OCI-M2 (cell line): ENCODE measurements around the gene KRT75.

Source experiments
- DNase-seq: peaks from one replicate; lab custom pipeline; 2025; ENCODE audit not compliant: unreplicated experiment; lab: John Stamatoyannopoulos, UW

The KRT75 gene

DNA sequence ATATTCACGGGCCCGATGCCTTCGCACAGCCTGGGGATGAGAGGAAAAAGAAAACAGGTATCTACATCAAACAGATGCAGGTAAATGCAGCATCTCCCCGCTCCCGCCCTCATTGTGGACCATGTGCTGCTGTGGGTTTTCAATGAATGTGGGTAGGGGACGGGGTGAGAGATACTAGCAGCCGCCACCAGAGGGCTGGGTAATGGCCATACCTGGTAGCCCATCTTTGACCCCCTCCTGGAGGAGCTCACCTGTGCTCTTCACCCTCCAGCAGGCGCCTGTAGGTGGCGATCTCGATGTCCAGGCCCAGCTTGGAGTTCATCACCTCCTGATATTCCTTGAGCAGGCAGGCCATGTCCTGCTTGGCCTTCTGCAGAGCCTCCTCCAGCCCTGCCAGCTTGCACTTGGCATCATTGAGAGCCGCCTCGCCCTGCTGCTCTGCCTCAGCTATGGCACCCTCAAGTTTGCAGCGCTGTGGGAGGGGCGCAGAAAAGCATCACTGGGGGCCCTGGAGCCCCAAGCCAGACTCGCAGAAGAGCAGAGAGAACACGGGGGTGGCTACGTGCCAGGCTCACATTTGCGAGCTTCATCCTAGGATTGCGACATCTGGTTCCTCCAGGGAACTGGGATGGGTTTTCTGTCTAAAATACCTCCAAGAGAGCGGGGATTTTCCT, 38.3 kb downstream of the KRT75 start:
- DNase-seq, result no peak

DNA sequence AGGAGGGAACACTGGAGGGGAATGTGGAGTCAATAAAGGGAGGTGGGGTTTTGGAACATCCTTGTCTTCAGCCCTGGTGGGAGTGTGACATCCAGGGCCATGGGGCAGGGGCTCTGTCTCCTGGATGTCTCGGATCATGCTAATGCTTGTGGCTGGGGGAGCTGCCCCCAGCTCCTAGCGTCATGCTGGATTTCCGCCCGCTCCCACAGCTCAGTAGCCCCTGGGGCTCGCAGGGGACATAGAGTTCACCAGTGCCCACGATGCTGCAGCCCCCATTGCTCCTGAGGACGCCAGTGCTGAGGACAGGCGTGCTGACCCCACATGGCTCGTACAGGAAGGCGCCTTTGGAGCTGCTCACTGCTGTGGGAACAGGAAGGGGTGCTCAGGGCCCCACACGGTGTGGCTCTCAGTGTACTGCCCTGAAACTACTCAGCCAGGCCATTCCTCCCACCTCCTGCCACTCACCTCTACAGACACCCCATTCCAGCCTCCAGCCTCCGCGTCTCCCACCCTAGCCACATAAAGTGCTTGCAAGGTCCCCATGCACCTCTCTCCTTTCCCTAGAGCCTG, 39.2 kb downstream of the KRT75 start:
- no peak for DNase-seq

DNA sequence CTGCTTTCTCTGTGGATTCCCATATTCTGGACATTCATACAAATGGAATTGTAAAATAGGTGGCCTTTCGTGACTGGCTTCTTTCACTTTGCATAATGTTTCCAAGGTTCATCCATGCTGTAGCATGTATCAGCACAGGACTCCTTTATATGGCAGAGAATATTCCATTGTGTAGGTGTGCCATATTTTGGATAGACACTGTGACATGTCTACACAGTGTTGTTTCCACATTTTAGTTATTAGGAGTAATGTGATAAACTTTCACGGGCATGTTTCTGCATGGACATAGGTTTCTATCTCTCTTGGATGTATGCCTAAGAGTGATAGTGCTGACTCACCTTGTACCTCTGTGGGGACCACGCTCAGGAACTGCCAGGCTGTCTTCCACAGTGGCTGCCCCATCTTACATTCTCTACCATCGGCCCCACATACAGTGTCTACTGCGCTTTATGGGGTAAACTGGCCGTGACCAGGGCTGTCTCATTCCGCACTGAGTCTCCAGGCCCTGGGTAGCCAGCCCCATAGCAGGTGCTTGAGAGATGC, 41.6 kb downstream of the KRT75 start:
- no peak for DNase-seq

DNA sequence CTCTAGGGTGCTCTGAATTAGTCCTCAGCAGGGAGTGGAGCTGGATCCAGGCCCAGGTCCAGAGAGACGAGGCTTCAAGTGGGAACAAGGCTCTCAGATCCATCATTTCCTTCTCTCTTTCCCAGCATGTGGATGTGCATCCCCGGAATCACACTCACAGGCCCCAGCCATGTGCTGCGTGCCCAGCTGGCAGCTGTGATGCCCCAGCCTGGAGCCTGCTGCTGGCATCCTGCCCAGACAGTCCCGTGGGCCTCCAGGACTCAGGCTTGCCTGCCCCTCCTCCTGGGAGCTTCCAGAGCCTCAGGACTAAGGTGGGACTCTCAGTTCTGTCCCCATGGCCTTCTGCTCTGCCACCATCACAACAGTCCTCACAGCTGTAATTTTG, 42.6 kb downstream of the KRT75 start:
- DNase-seq, result no peak

DNA sequence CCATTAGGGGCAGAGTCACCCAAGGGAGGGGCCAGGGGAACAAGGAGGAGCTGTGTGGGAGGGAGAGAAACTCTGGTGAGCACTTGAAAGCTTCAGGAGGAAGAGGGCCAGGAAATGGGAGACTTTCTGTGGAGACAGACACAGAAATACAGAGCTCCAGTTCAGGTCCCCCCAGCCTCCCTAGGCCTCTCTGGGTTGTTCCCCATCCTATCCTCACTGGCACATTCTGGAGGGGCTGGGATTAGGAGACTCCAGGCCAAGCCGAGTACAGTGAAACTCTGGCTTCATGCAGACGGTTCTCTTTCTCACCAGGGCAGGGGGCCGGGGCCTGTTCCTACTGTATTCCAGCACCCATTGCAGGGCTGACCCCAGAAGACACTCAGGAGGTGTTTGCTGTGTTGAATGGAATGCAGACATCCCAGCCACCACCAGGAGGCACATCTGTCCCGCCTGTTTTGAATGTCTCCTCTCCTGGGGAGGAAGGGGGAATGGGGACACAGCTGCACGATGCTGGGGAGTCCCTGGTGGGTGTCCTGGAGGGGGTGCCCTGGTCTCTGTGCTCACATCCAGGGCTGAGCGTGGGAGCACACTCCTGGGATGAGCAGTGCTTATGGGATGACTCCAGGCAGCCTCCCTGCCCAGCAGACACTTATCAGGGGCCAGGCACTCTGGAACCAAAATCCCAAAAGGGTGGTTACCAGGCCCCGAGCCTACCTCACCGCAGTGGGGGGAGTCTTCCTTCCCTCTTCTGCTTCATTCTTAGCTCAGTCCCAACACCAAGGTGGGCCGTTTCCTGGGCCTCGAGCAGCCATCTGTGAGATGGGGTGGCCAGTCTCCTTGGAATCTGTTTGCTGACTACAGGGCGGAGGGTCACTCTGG, 43.2 kb downstream of the KRT75 start:
- DNase-seq, result no peak

DNA sequence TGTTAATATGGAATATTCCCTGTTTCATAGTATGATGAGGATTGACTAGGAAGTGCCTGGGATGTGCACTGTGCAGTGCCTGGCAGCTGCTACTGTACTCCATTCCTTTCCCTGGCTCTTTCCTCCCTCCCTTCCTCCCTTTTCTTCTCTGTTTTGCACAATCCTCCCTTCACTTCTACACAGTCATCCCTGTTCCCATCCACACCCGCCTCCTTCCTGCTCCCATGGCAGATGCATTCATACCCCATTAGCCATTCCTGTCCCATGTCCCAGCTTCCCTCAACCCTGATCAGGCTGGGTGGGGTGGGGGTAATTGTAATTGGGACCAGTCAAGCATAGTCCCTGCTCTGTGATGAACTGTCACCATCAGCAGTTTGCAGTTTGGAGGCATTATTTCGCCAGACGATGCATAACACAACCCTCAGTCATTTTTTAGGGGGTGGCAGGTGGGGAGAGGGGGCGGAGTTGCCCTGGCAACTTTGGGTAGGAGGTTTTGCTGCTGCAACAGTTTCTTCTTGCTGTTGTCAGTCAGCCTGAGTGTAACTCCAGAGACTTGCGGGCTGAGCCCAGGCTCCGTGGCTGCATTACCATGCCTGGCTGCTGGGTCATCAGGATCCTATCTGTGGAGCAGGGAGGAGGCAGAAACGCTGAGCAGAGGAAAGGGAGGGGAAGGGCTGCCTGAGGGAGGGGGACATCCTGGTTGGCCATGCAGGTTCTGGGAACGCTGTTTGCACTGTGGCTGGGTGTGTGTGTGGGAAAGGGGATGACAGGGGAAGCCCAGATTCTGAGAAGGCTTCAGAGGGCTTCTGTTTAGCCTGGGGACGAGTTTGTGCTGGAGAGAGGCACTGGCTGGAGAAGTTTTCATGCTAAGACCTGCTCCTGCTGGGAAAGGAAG, 44.6 kb downstream of the KRT75 start:
- no peak for DNase-seq

DNA sequence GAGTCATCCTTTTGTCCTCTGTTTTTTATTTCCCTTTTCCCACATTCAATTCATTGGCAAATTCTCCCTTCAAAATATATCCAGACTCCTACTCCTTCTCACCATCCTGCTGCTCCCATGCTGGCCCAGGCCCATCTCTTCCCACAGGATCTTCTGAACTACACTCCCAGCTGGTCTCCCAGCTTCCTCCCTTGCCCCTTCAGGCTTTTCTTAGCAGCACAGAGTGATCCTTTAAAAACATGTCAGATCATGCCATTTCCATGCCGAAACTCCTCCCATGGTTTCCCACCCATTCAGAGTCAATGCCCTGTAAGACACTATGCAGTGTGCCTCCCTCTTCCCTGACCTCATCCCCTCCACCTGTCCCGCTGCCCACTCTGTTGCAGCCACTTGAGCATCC, 46.3 kb downstream of the KRT75 start:
- no peak for DNase-seq

DNA sequence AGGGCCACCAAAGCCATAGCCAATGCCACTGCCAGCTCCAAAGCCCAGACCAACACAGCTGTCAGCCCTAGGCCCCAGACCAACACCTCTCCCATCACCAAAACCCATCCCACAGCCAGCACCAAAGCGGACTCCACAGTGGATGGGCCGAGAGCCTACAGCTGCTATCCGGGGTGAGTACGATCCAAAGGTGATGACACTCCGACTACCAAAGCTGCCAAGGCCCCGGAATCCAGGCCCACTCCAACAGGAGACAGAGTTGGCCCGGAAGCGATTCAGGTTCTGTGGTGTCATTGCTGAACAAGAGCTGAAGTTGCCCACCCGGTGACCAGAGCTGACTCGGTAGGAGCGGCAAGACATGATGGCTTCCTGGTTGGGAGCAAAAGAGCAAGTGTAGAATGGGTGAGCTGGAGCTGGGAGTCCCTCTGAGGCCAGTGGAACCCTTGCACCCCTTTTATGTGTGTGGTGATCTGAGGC, 48.9 kb downstream of the KRT75 start, which contains the start of gene KRT84:
KRT84 (minus strand) TSS at position 427 of the 477 bp plus-strand sequence; CDS start at position 360, 67 bp downstream.
- DNase-seq, result no peak

DNA sequence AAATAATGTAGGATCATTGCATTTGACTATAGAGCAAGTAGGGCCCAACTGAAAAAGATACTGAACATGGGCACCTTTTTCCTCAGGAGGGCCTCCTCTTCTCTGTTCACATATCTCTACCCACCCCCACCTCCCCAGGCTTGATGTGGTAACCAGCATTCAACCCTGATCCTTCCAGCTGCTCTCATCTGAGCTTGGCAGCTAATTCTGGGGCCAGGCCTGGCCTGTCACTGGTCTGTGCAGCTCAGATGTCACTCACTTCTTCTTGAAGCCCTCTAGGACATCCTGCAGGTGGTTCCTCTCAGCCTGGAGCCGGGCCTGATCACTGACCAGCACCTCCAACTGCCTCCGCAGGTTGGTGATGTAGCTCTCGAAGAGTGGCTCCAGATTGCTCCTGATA, 50.8 kb downstream of the KRT75 start:
- no peak for DNase-seq

DNA sequence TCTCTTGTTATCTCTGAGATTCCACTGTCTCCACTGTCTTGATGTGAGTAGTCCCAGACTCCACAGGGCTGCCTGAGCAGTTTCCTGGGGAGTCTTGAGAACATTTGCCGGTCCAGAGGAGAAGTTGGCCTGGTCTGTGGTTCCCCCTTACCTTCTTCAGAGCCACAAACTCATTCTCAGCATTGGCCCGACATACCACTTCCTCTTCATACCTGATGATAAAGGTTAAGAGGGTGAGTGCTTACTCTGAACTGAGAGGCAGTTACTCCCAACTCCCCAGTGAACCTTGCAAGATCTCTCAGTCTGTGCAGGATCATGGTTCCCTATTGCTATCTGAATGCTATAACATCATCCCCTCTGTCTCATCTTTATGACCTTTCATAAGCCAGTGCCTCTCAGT, 51.3 kb downstream of the KRT75 start:
- DNase-seq, result no peak

DNA sequence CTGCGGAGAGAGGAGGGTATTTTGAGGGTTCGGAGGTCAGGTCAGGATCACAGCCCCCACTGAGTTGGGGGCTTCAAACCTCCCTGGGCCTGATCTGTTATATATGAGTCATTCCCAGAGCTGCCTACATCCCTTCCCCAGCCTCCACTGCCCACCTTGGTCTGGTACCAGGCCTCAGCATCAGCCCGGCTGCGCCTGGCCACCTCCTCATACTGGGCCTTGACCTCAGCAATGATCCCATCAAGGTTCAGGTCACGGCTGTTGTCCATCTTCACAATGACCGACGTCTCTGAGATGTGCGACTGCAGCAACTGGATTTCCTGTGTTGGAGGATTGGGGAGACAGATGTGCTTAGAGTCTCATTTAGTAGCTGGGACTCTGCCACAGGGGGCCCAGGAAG, 53.0 kb downstream of the KRT75 start:
- no peak for DNase-seq

DNA sequence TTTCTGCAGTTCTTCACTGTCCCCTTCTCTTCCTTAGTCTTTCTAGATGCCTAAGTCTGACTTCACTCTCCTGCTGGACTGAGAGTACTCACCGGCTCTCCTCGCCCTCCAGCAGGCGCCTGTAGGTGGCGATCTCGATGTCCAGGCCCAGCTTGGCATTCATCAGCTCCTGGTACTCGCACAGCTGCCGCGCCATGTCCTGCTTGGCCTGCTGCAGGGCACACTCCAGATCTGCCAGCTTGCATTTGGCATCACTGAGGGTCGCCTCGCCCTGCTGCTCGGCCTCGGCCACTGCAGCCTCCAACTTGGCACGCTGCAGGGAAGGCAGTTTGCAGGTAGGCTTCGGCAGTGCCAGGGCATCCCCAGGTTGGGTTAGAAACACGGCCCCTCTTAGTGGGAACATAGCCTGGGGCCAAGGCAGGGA, 53.9 kb downstream of the KRT75 start:
- no peak for DNase-seq

DNA sequence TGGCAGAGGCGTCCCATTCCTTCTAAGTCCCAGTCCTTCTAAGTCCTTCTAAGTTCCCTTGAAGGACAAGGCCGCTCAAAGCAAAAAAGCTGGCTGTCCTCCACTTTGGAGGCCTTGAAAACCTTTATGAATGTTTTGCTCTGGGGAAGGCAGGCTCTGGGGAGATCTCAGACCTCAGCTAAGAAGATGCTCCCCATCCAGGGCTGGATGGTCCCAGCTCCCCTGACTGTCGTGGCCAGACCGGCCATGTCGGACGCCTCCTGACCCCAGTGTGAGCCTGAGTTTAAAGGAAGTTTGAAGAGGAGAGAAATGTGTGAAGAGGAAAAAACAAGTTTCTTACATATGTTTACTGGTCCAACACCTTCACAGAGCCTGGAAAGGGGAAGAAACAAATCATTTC, 54.6 kb downstream of the KRT75 start:
- no peak for DNase-seq

DNA sequence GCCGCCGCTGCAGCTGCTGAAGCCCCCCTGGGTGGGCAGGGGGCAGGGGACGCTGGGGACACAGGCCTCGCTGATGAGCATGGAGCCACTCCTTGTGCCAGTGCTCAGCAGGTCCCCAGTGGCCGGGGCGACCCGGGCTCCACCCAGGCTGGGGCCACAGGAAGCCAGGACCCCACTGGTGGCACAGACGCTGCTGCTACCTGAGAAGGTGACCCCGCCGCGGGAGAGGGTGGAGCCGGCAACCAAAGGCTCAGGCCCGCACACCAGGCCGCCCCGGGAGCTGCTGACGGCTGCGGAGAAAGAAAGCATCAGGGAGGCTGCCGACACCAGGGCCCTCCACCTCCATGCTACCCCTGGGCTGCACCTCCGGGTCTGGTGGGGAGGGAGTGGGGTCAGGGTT, 56.1 kb downstream of the KRT75 start:
- DNase-seq, result no peak

DNA sequence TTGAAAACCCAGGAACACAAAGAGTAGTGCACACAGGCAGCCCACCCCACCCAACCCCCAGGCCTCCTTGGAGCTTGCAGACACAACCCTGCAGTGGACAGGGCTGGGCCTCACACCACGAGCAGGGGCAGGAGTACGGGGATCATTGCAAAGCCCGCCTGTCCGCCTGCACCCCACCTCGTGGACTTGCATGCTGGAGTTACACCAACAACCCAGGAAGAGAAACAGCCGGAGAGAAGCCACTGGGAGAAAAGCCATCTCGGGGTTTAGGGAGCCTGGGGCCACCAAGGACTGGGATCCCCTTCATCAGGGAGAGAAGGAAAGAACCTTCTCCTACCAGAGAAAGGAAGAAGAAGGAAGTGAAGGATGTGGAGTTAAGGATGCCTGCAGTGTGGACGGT, 56.9 kb downstream of the KRT75 start:
- DNase-seq, result no peak
